Left ventricle myocardium inferior (tissue), 1 donor: Measurements from ENCODE around the gene MYO3A. TPM values are rescaled to one million over a fixed set of nuclear protein-coding genes. Genes with fewer than 3 reads are reported as not detected.

ENCODE experiments used
- DNase-seq: peaks from one replicate; pipeline ENCODE4 v3.0.0-alpha.2; 2020
- H3K27ac ChIP-seq: fragments of 200-600 bp; replicated peaks from 2 replicates; pipeline ENCODE4 v1.8.0; 2021
- H3K27me3 ChIP-seq: fragments of 200-600 bp; 2 replicates; pipeline ENCODE4 v1.8.0; 2021; ENCODE audit warnings: low read depth
- H3K36me3 ChIP-seq: fragments of 200-600 bp; 2 replicates; pipeline ENCODE4 v1.8.0; 2021
- H3K4me1 ChIP-seq: fragments of 200-600 bp; 2 replicates; pipeline ENCODE4 v1.8.0; 2021
- H3K4me3 ChIP-seq: fragments of 200-600 bp; 2 replicates; pipeline ENCODE4 v1.8.0; 2021; ENCODE audit warnings: mild to moderate bottlenecking, moderate library complexity
- H3K9me3 ChIP-seq: fragments of 200-600 bp; replicated peaks from 2 replicates; pipeline ENCODE4 v1.8.0; 2021
- CTCF ChIP-seq: fragments of 200-600 bp; IDR thresholded peaks from 2 replicates; pipeline ENCODE4 v1.8.0; 2021; ENCODE audit warnings: antibody characterized with exemption, mild to moderate bottlenecking, borderline replicate concordance
- intact Hi-C: fragments of 100-400 bp; cut with micrococcal nuclease; formaldehyde crosslinking; loops from one replicate; pipeline ENCODE4 v1.11.0; 2022
- total RNA-seq: library from RNA; stranded (reverse); fragmentation: NEBNext Ultra II Directional; extraction: Animal tissue kit (Norgen Biotek cat#: 25700); gene quantifications from one replicate; pipeline ENCODE4 v1.2.1, GENCODE V29; 2021
- donor health status: DM: no; HTN: yes; CAD: no; lungs with severe emphysema.

The MYO3A gene
- total RNA-seq, 1 donor from 2014 or later = not detected

DNA sequence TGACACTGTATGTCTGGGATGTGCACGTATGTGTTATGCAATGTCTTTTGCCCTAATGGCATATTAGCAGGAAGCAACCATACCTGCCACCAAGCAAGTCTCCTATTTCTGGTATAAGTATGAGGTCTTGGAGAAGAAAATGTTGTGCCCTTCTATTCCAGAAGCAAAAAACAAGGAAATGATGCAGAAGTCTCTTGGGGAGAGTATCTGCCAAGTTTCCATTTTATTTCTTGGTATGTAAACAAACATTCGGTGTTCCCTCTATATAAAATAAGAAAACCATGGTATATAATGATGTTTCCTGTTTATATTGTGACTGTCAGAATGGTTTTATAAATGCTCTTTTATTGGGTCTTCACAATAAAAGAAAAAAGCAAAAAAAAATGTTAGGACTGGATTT lies 19.3 kb upstream of the MYO3A start:
- H3K4me3 ChIP-seq = no peak overlapping the region
- no peaks in the 10 kb centered on the region for H3K36me3 ChIP-seq
- no peaks in the 10 kb centered on the region for H3K9me3 ChIP-seq
- H3K27me3 ChIP-seq = no peaks in the 10 kb centered on the region
- no peak overlapping the region for H3K27ac ChIP-seq
- DNase-seq = no peak
- intact Hi-C loops = no loop called here
- no peaks in the 10 kb centered on the region for H3K4me1 ChIP-seq
- TF ChIP-seq CTCF = no peak

DNA sequence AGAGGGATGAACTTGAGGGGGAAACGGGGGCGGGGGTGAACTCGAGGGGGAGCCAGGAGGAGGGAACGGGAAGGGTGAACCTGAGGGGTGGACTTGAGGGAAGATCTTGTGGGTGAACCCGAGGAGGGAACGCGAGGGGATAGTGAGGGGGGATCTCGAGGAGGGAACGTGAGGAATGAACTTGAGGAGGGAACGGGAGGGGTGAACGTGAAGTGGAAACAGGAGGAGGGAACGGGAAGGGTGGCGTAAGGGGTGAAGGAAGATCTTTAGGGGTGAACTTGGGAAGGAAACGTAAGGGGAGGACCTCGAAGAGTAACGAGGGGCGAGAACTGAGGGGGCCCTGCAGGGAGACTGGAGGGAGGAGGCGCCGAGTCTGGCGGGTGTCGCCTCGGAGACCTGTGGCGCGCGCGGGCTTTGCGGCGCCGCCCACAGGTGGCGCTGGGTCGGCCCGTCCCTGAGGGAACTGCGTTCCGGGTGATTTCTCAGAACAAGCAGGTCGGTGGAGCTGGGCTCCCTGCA lies 651 bp downstream of the MYO3A start:
- Histone ChIP-seq H3K4me1 (peaks cover 12% of the 10 kb centered on the region), H3K36me3 (no peaks in the 10 kb centered on the region), H3K9me3 (no peaks in the 10 kb centered on the region), H3K27ac (no peak overlapping the region), H3K4me3 (peak overlapping the region; percentile 58), H3K27me3 (peaks cover 68% of the 10 kb centered on the region)
- TF ChIP-seq CTCF = peak; percentile 46
- no peak for DNase-seq
- intact Hi-C loops = no loop called here

DNA sequence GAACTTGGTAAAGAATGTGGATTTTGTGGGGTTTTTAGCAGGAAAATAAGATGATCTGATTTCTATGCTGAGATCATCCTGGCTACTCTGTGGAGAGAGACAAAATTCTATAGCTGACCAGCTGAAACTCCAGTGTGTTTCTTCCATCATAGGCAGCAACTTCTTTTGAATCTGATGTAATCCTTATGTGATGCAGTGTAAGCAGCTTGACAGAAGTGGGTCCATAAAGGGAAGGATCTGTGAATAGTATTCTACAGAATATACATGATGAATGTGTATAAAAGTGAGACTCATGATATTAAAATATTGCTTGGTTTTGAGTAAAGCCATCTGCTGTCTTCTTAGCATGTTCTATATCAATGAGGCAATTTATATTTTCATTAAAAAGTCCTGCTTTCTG lies 4.4 kb downstream of the MYO3A start:
- H3K27ac ChIP-seq = no peak overlapping the region
- no peak for TF ChIP-seq CTCF
- intact Hi-C loops = no loop called here
- DNase-seq = no peak
- no peak overlapping the region for H3K4me3 ChIP-seq
- H3K4me1 ChIP-seq = peaks cover 12% of the 10 kb centered on the region
- H3K27me3 ChIP-seq = peaks cover 75% of the 10 kb centered on the region
- no peaks in the 10 kb centered on the region for H3K9me3 ChIP-seq
- no peaks in the 10 kb centered on the region for H3K36me3 ChIP-seq

- H3K4me1 ChIP-seq = no peaks in the 10 kb centered on the region
- intact Hi-C loops = no loop called here
- H3K4me3 ChIP-seq = no peak overlapping the region
- peaks cover 38% of the 10 kb centered on the region for H3K9me3 ChIP-seq
- no peak for TF ChIP-seq CTCF
- no peaks in the 10 kb centered on the region for H3K36me3 ChIP-seq
- H3K27me3 ChIP-seq = peaks cover 14% of the 10 kb centered on the region
- no peak for DNase-seq
- no peak overlapping the region for H3K27ac ChIP-seq
Observed at GRCh38 chr10:25944771-25945170, 10.7 kb downstream of the MYO3A start.

DNA sequence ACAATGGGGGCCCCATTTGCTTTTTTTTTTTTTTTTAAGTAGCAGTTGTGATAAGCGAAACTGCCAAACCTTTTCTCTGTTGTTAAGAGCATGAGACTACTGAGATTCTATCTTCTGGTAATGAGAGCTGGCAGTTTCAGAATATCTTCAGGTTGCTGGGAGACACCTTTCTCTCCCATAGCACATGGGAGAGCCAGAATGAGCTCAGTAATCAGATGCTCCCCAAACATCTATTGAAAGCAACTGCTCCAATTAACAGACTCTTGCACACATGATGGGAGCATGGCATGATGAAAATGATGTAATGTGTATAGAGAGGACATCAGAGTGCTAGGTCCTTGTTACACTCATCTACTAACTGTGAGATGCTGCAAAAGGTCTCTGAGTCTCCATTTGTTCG lies 18.8 kb downstream of the MYO3A start:
- DNase-seq = no peak
- Histone ChIP-seq H3K27me3 (no peaks in the 10 kb centered on the region), H3K9me3 (peaks cover 29% of the 10 kb centered on the region), H3K4me1 (no peaks in the 10 kb centered on the region), H3K27ac (no peak overlapping the region), H3K36me3 (no peaks in the 10 kb centered on the region), H3K4me3 (no peak overlapping the region)
- intact Hi-C loops = no loop called here
- TF ChIP-seq CTCF = no peak
